SU-DHL-6 (cell line): ENCODE results near the gene C12orf43.

ENCODE experiments used
- EZH2phosphoT487 ChIP-seq: fragments of 200-600 bp; sonication (generic), shearing (Covaris generic); conservative IDR thresholded peaks from 2 replicates; pipeline ENCODE4 v1.6.1; 2018; ENCODE audit warnings: mild to moderate bottlenecking, antibody characterized with exemption, low read length, moderate library complexity, mixed read lengths
- TF ChIP-seq, protein P1 (sequence below): fragments of 200-600 bp; sonication (generic); IDR thresholded peaks from one replicate; pipeline ENCODE4 v1.5.1; 2017; ENCODE audit warnings: antibody characterized with exemption, mild to moderate bottlenecking, low read length, moderate library complexity; ENCODE audit not compliant: insufficient read depth, poor library complexity, severe bottlenecking

DNA sequence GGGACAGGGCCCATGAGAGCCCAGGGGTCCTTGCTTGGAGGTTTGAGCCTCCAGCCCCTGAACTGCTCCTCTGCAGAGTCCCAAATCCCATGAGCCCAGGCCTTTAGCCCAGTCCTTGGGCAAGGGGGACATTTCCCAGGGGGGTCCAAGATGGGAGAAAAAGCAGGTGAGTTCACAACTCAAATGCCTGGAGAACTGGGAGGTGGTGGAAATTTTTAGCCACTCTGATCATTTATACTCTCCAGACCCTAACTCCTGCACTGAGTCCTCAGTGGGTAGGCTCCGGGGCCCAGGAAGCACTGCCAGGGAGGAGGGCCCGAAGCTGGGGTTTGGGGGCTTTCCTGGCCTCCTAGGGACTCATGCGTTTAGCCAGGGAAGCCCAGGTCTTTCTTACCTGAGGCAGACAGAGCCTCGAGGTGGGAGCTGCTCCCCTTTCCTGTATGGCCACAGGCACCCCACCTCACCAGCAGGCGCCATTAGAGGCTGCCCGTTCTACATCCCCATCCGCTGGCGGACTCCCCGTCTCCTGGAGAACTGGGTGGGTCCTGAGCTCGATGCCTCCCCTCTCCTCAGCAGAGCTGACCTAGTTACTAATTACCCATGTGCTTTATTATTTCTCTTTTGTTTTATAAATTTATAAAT, 36.9 kb downstream of the C12orf43 start:
- TF ChIP-seq, protein P1, sequence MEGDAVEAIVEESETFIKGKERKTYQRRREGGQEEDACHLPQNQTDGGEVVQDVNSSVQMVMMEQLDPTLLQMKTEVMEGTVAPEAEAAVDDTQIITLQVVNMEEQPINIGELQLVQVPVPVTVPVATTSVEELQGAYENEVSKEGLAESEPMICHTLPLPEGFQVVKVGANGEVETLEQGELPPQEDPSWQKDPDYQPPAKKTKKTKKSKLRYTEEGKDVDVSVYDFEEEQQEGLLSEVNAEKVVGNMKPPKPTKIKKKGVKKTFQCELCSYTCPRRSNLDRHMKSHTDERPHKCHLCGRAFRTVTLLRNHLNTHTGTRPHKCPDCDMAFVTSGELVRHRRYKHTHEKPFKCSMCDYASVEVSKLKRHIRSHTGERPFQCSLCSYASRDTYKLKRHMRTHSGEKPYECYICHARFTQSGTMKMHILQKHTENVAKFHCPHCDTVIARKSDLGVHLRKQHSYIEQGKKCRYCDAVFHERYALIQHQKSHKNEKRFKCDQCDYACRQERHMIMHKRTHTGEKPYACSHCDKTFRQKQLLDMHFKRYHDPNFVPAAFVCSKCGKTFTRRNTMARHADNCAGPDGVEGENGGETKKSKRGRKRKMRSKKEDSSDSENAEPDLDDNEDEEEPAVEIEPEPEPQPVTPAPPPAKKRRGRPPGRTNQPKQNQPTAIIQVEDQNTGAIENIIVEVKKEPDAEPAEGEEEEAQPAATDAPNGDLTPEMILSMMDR, result no peak
- no peak for TF ChIP-seq EZH2phosphoT487
